Left ventricle myocardium inferior (tissue), 1 donor: ENCODE results near the gene GABBR2. TPM values are rescaled to one million over a fixed set of nuclear protein-coding genes. Genes with fewer than 3 reads are reported as not detected.
A peak's percentile ranks its signal among the peaks of the same experiment; 100 is the strongest.

Source experiments
- DNase-seq: peaks from one replicate; pipeline ENCODE4 v3.0.0-alpha.2; 2020
- H3K27ac ChIP-seq: fragments of 200-600 bp; replicated peaks from 2 replicates; pipeline ENCODE4 v1.8.0; 2021
- H3K27me3 ChIP-seq: fragments of 200-600 bp; 2 replicates; pipeline ENCODE4 v1.8.0; 2021; ENCODE audit warnings: low read depth
- H3K36me3 ChIP-seq: fragments of 200-600 bp; 2 replicates; pipeline ENCODE4 v1.8.0; 2021
- H3K4me1 ChIP-seq: fragments of 200-600 bp; 2 replicates; pipeline ENCODE4 v1.8.0; 2021
- H3K4me3 ChIP-seq: fragments of 200-600 bp; 2 replicates; pipeline ENCODE4 v1.8.0; 2021; ENCODE audit warnings: mild to moderate bottlenecking, moderate library complexity
- H3K9me3 ChIP-seq: fragments of 200-600 bp; replicated peaks from 2 replicates; pipeline ENCODE4 v1.8.0; 2021
- intact Hi-C: fragments of 100-400 bp; cut with micrococcal nuclease; formaldehyde crosslinking; loops from one replicate; pipeline ENCODE4 v1.11.0; 2022
- total RNA-seq: library from RNA; stranded (reverse); fragmentation: NEBNext Ultra II Directional; extraction: Animal tissue kit (Norgen Biotek cat#: 25700); gene quantifications from one replicate; pipeline ENCODE4 v1.2.1, GENCODE V29; 2021
- TF ChIP-seq, protein P1 (sequence below): fragments of 200-600 bp; IDR thresholded peaks from 2 replicates; pipeline ENCODE4 v1.8.0; 2021; ENCODE audit warnings: antibody characterized with exemption, mild to moderate bottlenecking, borderline replicate concordance
- donor health status: DM: no; HTN: yes; CAD: no; lungs with severe emphysema.

The GABBR2 gene
- total RNA-seq, 1 donor from 2014 or later = 1.1 TPM

DNA sequence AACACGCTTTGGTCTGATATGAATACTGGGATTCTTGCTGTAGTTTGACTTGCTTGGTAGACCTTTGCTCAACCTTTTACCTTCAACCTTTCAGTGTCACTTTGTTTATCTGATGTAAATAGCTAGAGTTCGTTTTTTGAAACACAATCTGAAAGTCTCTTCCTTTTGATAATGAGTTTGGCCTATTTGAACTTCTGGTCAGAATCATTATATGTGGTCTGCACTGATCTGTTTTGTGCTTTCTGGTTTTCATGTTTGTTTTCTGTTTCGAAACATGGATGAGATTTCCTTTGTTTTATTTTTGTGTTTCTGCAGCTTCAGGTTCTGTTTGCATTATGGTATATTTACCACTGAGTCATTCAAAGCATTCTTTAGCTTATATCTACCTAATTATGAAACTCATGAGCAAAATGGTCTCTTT lies 217.5 kb downstream of the GABBR2 start:
- peaks cover 6% of the 10 kb centered on the region for H3K9me3 ChIP-seq
- no peaks in the 10 kb centered on the region for H3K27me3 ChIP-seq
- peak overlapping the region; percentile 42 for H3K27ac ChIP-seq
- no peak for DNase-seq
- H3K4me1 ChIP-seq = peaks cover 11% of the 10 kb centered on the region
- no peak overlapping the region for H3K4me3 ChIP-seq
- TF ChIP-seq, protein P1, sequence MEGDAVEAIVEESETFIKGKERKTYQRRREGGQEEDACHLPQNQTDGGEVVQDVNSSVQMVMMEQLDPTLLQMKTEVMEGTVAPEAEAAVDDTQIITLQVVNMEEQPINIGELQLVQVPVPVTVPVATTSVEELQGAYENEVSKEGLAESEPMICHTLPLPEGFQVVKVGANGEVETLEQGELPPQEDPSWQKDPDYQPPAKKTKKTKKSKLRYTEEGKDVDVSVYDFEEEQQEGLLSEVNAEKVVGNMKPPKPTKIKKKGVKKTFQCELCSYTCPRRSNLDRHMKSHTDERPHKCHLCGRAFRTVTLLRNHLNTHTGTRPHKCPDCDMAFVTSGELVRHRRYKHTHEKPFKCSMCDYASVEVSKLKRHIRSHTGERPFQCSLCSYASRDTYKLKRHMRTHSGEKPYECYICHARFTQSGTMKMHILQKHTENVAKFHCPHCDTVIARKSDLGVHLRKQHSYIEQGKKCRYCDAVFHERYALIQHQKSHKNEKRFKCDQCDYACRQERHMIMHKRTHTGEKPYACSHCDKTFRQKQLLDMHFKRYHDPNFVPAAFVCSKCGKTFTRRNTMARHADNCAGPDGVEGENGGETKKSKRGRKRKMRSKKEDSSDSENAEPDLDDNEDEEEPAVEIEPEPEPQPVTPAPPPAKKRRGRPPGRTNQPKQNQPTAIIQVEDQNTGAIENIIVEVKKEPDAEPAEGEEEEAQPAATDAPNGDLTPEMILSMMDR = no peak
- H3K36me3 ChIP-seq = no peaks in the 10 kb centered on the region
- intact Hi-C loops = no loop called here

DNA sequence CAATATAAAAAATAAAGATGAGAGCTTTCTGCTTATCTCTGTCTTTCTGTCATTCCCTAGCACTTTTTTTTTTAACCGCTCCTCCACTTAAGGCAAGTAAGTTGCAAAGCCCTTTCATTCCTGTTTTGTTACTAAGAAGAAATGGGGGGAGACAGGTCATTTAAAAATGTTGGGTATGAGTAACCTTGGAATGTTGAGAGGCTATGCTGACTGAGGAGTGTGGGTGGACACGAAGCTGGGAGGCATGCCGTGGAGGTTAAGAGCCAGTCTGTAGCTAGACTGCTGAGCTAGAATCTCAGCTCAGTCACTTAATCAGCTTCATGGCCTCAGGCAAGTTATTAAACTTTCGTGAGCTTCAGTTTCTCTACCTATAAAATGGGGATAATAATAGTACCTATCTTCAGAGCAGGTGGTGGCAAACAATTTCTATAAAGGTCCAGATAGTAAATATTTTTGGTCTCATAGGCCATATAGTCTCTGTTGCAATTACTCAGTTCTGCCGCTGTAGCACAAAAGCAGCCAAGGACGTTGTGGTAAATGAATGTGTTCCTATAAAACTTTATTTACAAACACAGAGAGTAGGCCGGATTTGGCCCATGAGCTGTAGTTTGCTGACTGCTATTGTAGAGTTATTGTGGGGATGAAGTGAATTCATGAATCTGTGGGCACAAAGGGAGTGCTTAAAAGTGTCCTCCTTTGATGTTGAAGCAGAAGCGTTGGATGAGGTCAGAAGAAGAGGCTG lies 220.0 kb downstream of the GABBR2 start:
- Histone ChIP-seq H3K4me1 (peaks cover 11% of the 10 kb centered on the region), H3K4me3 (no peak overlapping the region), H3K36me3 (no peaks in the 10 kb centered on the region), H3K9me3 (peaks cover 6% of the 10 kb centered on the region), H3K27ac (no peak overlapping the region), H3K27me3 (peaks cover 5% of the 10 kb centered on the region)
- TF ChIP-seq, protein P1 = no peak
- no peak for DNase-seq
- intact Hi-C loops = no loop called here

DNA sequence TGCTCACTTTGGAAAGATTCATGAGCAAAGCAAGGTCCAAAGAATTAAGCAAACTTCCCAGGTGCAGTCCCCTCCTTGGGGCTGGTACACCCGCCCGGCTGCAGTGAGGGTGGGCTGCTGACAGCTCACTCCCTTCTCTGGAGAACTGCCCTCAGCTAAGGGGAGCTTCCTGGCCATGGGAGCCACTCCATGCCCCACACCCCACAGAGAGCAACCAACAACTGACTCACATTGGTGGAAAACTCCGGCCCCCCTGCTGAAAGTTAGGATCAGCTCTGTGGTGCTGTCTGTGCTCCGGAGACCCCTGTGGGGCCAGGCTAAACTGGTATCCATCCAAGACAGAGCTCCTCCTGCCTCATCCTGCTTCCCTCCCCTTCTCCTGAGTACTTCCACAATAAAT lies 223.0 kb downstream of the GABBR2 start:
- no peak overlapping the region for H3K27ac ChIP-seq
- DNase-seq = no peak
- intact Hi-C loops = no loop called here
- TF ChIP-seq, protein P1 = no peak
- H3K27me3 ChIP-seq = peaks cover 9% of the 10 kb centered on the region
- H3K36me3 ChIP-seq = no peaks in the 10 kb centered on the region
- H3K4me3 ChIP-seq = no peak overlapping the region
- no peaks in the 10 kb centered on the region for H3K9me3 ChIP-seq
- no peaks in the 10 kb centered on the region for H3K4me1 ChIP-seq

DNA sequence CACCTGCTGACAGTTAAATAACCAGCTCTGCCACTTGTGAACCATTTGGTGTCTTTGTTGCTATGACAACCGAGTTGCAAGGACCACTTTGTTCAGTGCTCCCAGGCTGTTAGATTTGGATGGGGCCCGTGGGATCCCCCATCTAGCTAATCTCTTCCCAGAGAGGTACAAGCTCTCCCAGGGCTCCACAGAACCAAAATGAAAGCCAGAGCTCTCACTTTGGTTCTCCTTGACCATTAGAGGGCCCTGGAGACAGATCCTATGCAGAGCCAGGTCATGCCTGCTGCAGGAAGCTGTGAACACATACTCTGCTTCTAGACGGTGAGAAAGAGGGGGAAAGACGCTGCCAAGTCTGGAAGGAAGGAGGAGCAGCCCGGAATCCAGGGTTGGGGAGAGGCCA lies 224.6 kb downstream of the GABBR2 start:
- Histone ChIP-seq H3K36me3 (no peaks in the 10 kb centered on the region), H3K4me1 (no peaks in the 10 kb centered on the region), H3K27ac (no peak overlapping the region), H3K27me3 (peaks cover 9% of the 10 kb centered on the region), H3K4me3 (no peak overlapping the region), H3K9me3 (no peaks in the 10 kb centered on the region)
- DNase-seq = no peak
- TF ChIP-seq, protein P1 = no peak
- intact Hi-C loops = no loop called here

DNA sequence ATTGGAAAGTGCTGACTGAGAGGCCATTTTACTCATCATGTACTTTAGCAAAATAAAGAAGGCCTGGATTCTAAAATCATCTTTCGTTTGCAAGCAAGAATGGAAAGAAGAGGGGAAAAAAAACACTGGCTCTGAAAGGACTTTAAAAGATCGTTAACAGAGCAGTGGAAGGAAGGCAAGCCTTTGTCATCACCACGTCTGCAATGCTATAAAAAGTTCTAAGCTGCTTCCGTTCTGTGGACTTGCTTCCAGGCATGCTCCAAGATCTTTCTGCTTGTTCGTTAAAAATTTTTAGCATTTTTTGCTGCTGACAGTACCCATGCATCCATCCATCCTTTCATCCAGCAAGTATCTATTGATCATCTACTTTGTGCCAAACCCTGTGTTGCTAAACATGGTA lies 226.5 kb downstream of the GABBR2 start:
- no peak for DNase-seq

More for the DNA sequence above, 226.5 kb downstream of the GABBR2 start:
- intact Hi-C loops = no loop called here
- TF ChIP-seq, protein P1 = no peak
- Histone ChIP-seq H3K27ac (no peak overlapping the region), H3K4me3 (no peak overlapping the region), H3K27me3 (peaks cover 9% of the 10 kb centered on the region), H3K9me3 (no peaks in the 10 kb centered on the region), H3K36me3 (no peaks in the 10 kb centered on the region), H3K4me1 (peaks cover 12% of the 10 kb centered on the region)
